ENCODE data around the gene GRIN3A.
"Not testable (repeated sequence)": the region's sequence is repeated elsewhere in the genome, so short reads cannot be mapped to it uniquely, and the experiment has no call there.

Gene GRIN3A

GRCh38 chr9:101574731-101575333, 163.6 kb downstream of the GRIN3A start:
- no peak for DNase-seq

- no peak for DNase-seq
Observed at GRCh38 chr9:101572316-101572715, 166.1 kb downstream of the GRIN3A start.

- no peak for DNase-seq
Observed at GRCh38 chr9:101571114-101571513, 167.3 kb downstream of the GRIN3A start.

- no peak for DNase-seq
Observed at GRCh38 chr9:101569741-101570501, 168.5 kb downstream of the GRIN3A start.

- no peak for DNase-seq
Observed at GRCh38 chr9:101567725-101568350, 170.6 kb downstream of the GRIN3A start.

GRCh38 chr9:101566904-101567724, 171.3 kb downstream of the GRIN3A start:
- peak; percentile 23 for DNase-seq

GRCh38 chr9:101564252-101564651, 174.2 kb downstream of the GRIN3A start:
- DNase-seq, result no peak

GRCh38 chr9:101562966-101563365, 175.5 kb downstream of the GRIN3A start:
- DNase-seq, result no peak

- no peak for DNase-seq
Observed at GRCh38 chr9:101561740-101562139, 176.7 kb downstream of the GRIN3A start.

- DNase-seq, result not testable (repeated sequence)
Observed at GRCh38 chr9:101549472-101550098, 188.9 kb downstream of the GRIN3A start.

- DNase-seq, result no peak
Observed at GRCh38 chr9:101543098-101543735, 195.2 kb downstream of the GRIN3A start.

- no peak for DNase-seq
Observed at GRCh38 chr9:101540069-101540468, 198.4 kb downstream of the GRIN3A start.

- DNase-seq, result no peak
Observed at GRCh38 chr9:101536938-101537337, 201.5 kb downstream of the GRIN3A start.

- DNase-seq, result no peak
Observed at GRCh38 chr9:101536351-101536750, 202.1 kb downstream of the GRIN3A start.

GRCh38 chr9:101533334-101534204, 204.9 kb downstream of the GRIN3A start, which contains the start of gene RNF20:
RNF20 (plus strand) TSS chr9:101533853; CDS start chr9:101535424, 1,571 bp downstream.
- DNase-seq, result peak; percentile 99

GRCh38 chr9:101530076-101530711, 208.3 kb downstream of the GRIN3A start:
- peak; percentile 86 for DNase-seq

- no peak for DNase-seq
Observed at GRCh38 chr9:101528015-101528414, 210.4 kb downstream of the GRIN3A start.

GRCh38 chr9:101527066-101527465, 211.4 kb downstream of the GRIN3A start:
- DNase-seq, result no peak

- DNase-seq, result no peak
Observed at GRCh38 chr9:101524371-101524770, 214.1 kb downstream of the GRIN3A start.
